HG02642 (cell line): ENCODE data around the gene GDF7.

ENCODE experiments used
- ATAC-seq: cut with Tn5 transposase; IDR thresholded peaks from one replicate; pipeline ENCODE4 v1.9.1; 2021; ENCODE audit warnings: mild to moderate bottlenecking; ENCODE audit not compliant: unreplicated experiment, poor library complexity

The GDF7 gene

GRCh38 chr2:20642055-20642971, 24.6 kb upstream of the GDF7 start:
- ATAC-seq = peak; percentile 96

DNA sequence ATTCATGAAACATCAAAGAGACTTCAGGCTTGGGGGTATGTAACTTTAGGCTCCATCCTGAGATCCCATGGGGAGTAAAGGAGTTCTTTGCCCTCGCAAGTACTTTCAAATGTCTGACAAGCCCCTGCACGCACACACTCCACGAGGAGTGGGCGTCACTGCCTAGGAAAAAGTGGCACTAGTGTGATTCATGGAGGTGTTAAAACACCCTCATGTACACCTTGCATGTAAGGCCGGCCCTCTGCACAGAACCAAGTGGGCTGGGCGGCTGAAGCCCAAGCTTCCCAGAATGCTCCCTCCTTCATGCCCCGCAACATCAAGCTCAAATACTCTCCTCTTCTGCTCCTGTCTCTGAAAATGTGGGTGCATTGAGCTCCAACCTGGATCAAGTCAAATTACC, 23.9 kb upstream of the GDF7 start:
- ATAC-seq = no peak

DNA sequence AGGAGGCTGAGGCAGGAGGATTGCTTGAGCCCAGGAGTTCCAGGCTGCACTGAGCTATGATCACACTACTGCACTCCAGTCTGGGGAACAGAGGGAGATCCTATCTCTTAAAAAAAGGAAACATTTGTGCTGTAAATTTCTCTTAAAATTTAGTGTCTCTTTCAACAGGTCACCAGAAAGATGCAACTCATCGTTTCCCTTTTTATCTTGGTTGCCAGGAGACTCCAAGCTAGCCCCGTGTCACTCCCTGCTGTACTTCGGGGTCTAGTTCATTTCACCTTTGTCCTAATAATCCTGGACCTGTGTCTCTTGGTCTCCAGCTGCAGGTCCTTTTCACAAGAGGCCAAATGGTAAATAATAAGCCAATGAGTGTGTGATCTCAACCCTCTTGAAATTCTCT, 23.1 kb upstream of the GDF7 start:
- ATAC-seq = no peak

GRCh38 chr2:20645301-20645701, 21.6 kb upstream of the GDF7 start:
- no peak for ATAC-seq

- no peak for ATAC-seq
Measured at GRCh38 chr2:20645761-20646160, 21.2 kb upstream of the GDF7 start.

GRCh38 chr2:20646446-20646845, 20.5 kb upstream of the GDF7 start:
- no peak for ATAC-seq

GRCh38 chr2:20647211-20647610, 19.7 kb upstream of the GDF7 start:
- no peak for ATAC-seq

- no peak for ATAC-seq
Measured at GRCh38 chr2:20647738-20648137, 19.2 kb upstream of the GDF7 start.

GRCh38 chr2:20648206-20648605, 18.7 kb upstream of the GDF7 start:
- no peak for ATAC-seq

DNA sequence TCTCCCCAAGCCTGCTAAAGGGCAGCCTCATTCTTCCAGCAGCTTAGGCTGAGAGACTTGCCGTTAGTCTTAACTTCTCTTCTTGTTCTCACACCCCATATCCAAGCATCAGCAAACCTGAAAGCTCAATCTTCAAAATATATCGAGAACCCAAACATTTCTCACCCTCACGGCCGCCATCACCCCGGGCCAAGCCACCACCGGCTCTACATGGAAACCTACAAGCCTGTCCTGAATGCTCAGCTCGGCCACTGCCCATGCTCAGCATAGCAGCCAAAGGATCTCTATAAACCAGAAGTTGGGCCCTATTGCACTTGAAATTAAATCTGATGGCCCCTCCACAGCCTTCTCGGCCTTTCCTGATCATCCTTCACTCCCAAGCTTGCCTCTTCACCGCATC, 18.1 kb upstream of the GDF7 start:
- no peak for ATAC-seq

- ATAC-seq = no peak
Measured at GRCh38 chr2:20649576-20649975, 17.4 kb upstream of the GDF7 start.

- no peak for ATAC-seq
Measured at GRCh38 chr2:20649976-20650375, 17.0 kb upstream of the GDF7 start.

DNA sequence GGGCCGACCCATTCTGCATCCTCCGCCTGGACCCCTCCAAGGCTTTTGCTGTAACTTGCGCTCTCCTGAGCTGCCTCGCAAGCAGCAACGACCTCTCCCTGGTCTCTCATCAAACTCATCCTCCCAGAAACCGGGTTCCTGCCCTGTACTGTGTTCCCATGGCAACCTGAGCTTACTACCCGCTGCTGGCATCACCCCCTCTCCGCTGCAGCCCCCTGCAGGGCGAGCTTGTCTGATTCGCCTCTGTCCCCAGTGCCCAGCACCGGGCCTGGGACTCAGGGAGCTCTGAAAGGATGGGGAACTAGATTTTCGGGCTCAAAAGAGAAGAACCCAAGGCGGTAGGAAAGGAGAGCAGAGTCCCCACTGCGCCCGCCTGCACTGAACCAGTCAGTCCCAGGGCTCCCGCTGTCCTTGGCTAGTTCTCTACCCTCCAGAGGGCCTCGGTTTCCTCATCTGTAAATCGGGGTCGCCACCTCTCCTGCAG, 16.5 kb upstream of the GDF7 start:
- ATAC-seq = peak; percentile 14

DNA sequence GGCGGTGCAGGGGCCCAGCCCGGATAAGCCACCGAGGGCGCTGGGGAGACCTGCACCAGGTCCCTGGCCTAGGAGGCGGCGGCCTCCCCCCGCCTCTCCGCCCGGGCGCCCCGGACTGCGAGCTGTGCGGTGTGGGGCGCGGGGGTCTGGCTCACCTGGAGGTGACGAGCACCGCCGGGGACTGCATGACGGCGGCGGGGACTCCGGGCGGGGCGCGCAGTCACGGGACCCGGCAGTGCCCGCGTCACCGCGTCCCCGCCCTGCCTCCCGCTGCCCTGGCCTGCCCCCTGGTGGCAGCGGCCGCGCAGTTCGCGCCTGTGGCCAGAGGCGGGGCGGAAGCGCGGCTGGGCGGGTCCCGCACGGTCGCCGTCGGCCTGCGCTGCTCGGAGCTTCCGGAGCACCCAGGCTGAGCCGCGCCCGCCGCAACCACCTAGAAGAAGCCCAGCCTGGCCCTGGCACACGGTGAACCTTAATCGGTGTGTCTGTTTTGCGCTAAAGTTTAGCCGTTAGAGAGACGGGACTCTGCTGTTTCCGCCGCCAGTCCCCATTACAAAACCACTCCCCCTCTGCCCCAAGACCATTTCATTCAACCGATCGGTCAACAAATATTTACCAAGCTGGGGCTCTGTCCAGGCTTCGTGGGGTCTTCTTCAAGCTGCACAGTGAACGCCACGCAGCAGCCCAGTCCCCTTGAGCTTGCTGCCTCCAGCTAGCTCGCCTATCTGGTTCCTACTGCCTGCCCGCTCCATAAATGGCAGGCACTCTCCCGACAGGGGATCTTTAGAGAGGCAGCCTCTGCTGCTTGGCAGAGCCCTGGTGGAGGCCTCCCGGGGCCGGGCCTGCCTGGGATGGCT, 15.8 kb upstream of the GDF7 start, which contains the start of gene HS1BP3:
Gene HS1BP3, minus strand, starts transcription at position 222 of the 854 bp plus-strand sequence. Its CDS starts 35 bp downstream, at position 187.
- ATAC-seq = peak; percentile 97

- no peak for ATAC-seq
Measured at GRCh38 chr2:20651731-20652099, 15.2 kb upstream of the GDF7 start.

DNA sequence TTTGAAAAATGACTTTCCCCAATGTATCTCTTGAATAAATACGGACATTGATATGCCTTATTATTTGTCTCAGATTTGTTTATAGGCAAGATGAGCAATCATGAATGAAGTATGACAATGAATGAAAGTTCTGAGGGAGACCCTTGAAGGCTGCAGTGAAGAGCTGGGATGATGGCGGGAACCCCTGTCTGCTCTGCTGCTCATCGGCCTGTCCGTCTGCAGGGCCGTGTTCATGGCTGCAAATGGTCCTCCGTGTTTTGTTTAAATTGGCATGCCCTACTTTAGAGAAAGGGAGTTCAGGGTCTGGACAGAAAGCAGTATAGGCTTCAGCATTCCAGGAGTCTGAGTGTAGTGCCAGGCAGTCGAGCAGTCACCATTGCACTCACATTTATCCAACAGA, 14.8 kb upstream of the GDF7 start:
- no peak for ATAC-seq

DNA sequence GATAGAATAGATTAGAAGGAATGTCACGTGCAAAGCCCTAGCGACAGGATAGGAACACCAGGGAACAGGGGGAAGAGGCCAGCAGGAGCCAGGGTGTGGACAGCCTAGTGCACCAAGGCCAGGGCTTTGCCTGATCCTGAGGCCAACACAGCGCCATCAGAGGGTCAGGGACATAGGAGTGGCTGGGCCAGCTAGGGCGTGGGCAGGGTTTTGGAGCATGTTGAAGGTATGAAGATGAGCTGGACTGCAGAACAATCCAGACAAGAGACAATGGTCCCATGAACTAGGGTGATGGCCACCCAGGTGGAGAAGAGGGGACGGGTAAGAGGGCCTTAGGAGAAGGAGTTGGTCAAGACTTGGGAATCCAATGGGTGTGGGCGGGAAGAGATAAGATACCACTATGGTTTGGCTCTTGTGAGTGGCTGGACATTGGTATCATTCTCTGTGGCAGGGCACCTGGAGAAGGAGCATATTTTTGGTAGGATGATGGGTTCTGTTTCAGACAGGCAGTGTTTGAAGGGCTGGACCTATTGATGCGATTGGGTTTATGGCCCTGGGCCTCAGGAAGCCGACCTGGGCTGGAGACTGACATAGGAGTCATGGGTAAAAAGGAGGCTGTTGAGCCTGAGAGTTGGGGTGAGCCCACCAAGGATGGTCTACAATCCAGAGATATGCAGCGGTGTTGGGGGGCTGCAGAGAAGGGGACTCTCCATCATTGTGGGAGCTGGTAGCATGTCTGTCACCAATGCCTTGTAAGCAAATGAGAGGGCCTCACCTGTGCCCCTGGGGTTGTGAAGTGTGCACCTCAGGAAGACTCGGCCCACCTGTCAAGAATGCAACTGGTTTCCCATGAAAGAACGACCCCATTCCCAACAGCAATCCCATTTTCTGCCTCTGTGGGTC, 14.0 kb upstream of the GDF7 start:
- ATAC-seq = no peak

GRCh38 chr2:20653695-20654534, 13.0 kb upstream of the GDF7 start:
- ATAC-seq = no peak

GRCh38 chr2:20654535-20654813, 12.5 kb upstream of the GDF7 start:
- no peak for ATAC-seq
